GM06990 (cell line): ENCODE measurements around the gene NKIRAS1.

Experiments
- DNase-seq: peaks from one replicate; pipeline ENCODE4 v3.0.0-alpha.2; 2011; ENCODE audit not compliant: insufficient read length; ENCODE audit errors: extremely low read depth
- H3K27me3 ChIP-seq: replicated peaks from 2 replicates; pipeline ENCODE4 v1.6.0; 2011; ENCODE audit warnings: low read length; ENCODE audit not compliant: control insufficient read depth, insufficient read depth
- H3K36me3 ChIP-seq: 2 replicates; pipeline ENCODE4 v1.5.1; 2011; ENCODE audit warnings: low read length; ENCODE audit not compliant: control insufficient read depth, insufficient read depth
- H3K4me3 ChIP-seq: replicated peaks from 2 replicates; pipeline ENCODE4 v1.5.1; 2011; ENCODE audit warnings: low read depth, mild to moderate bottlenecking, control low read depth, low read length
- TF ChIP-seq, protein P1 (sequence below): IDR thresholded peaks from 2 replicates; pipeline ENCODE4 v1.5.1; 2011; ENCODE audit warnings: low read length, control low read depth, mild to moderate bottlenecking, inconsistent platforms; ENCODE audit not compliant: insufficient read depth, poor library complexity, severe bottlenecking

The NKIRAS1 gene

GRCh38 chr3:23845326-23846216 lies 71.2 kb downstream of the NKIRAS1 start:
- H3K4me3 ChIP-seq: no peak overlapping the region
- TF ChIP-seq, protein P1, sequence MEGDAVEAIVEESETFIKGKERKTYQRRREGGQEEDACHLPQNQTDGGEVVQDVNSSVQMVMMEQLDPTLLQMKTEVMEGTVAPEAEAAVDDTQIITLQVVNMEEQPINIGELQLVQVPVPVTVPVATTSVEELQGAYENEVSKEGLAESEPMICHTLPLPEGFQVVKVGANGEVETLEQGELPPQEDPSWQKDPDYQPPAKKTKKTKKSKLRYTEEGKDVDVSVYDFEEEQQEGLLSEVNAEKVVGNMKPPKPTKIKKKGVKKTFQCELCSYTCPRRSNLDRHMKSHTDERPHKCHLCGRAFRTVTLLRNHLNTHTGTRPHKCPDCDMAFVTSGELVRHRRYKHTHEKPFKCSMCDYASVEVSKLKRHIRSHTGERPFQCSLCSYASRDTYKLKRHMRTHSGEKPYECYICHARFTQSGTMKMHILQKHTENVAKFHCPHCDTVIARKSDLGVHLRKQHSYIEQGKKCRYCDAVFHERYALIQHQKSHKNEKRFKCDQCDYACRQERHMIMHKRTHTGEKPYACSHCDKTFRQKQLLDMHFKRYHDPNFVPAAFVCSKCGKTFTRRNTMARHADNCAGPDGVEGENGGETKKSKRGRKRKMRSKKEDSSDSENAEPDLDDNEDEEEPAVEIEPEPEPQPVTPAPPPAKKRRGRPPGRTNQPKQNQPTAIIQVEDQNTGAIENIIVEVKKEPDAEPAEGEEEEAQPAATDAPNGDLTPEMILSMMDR: no peak
- H3K36me3 ChIP-seq: no peaks in the 10 kb centered on the region; the same call in 1 of the 2 replicates
- no peak for DNase-seq
- H3K27me3 ChIP-seq: no peaks in the 10 kb centered on the region

- DNase-seq: no peak
- H3K36me3 ChIP-seq: no peaks in the 10 kb centered on the region; the same call in 1 of the 2 replicates
- H3K27me3 ChIP-seq: no peaks in the 10 kb centered on the region
- H3K4me3 ChIP-seq: no peak overlapping the region
- TF ChIP-seq, protein P1: no peak
Measured at GRCh38 chr3:23843869-23844268, 72.9 kb downstream of the NKIRAS1 start.
